Fibroblast of peridontal ligament (primary cell): Measurements from ENCODE around the gene LEMD1.
"Not testable (repeated sequence)": the region's sequence is repeated elsewhere in the genome, so short reads cannot be mapped to it uniquely, and the experiment has no call there.

ENCODE experiments used
- DNase-seq: peaks from one replicate; pipeline ENCODE4 v3.0.0-alpha.2; 2010; ENCODE audit errors: extremely low read depth

LEMD1 gene

GRCh38 chr1:205429762-205430695, 8.2 kb upstream of the LEMD1 start:
- no peak for DNase-seq

- no peak for DNase-seq
Measured at GRCh38 chr1:205424901-205425600, 3.2 kb upstream of the LEMD1 start.

GRCh38 chr1:205423814-205424399, 2.1 kb upstream of the LEMD1 start:
- DNase-seq, result no peak

- DNase-seq, result no peak
Measured at GRCh38 chr1:205422993-205423642, 1.3 kb upstream of the LEMD1 start.

- no peak for DNase-seq
Measured at GRCh38 chr1:205420938-205421337, 918 bp downstream of the LEMD1 start.

GRCh38 chr1:205417870-205418635, 3.8 kb downstream of the LEMD1 start:
- DNase-seq, result no peak

GRCh38 chr1:205416322-205416721, 5.5 kb downstream of the LEMD1 start:
- no peak for DNase-seq

- DNase-seq, result no peak
Measured at GRCh38 chr1:205410581-205411298, 11.1 kb downstream of the LEMD1 start.

GRCh38 chr1:205407970-205408369, 13.9 kb downstream of the LEMD1 start:
- DNase-seq, result no peak

GRCh38 chr1:205406252-205406651, 15.6 kb downstream of the LEMD1 start:
- DNase-seq, result not testable (repeated sequence)

GRCh38 chr1:205404484-205404883, 17.4 kb downstream of the LEMD1 start:
- not testable (repeated sequence) for DNase-seq

GRCh38 chr1:205398586-205398985, 23.3 kb downstream of the LEMD1 start:
- DNase-seq, result no peak

GRCh38 chr1:205396967-205397616, 24.8 kb downstream of the LEMD1 start:
- DNase-seq, result peak; percentile 29

- no peak for DNase-seq
Measured at GRCh38 chr1:205395616-205396015, 26.2 kb downstream of the LEMD1 start.

GRCh38 chr1:205392650-205393049, 29.2 kb downstream of the LEMD1 start:
- no peak for DNase-seq

- DNase-seq, result no peak
Measured at GRCh38 chr1:205391386-205391785, 30.5 kb downstream of the LEMD1 start.

- no peak for DNase-seq
Measured at GRCh38 chr1:205387845-205388244, 34.0 kb downstream of the LEMD1 start.

- not testable (repeated sequence) for DNase-seq
Measured at GRCh38 chr1:205382990-205383389, 38.9 kb downstream of the LEMD1 start.

- DNase-seq, result no peak
Measured at GRCh38 chr1:205382561-205382960, 39.3 kb downstream of the LEMD1 start.

GRCh38 chr1:205381305-205381704, 40.6 kb downstream of the LEMD1 start:
- no peak for DNase-seq
